HG03565 (cell line): ENCODE measurements around the gene SHC3.

Source experiments
- ATAC-seq: cut with Tn5 transposase; IDR thresholded peaks from one replicate; pipeline ENCODE4 v1.9.1; 2021; ENCODE audit warnings: mild to moderate bottlenecking, moderate library complexity; ENCODE audit not compliant: unreplicated experiment

SHC3 gene

DNA sequence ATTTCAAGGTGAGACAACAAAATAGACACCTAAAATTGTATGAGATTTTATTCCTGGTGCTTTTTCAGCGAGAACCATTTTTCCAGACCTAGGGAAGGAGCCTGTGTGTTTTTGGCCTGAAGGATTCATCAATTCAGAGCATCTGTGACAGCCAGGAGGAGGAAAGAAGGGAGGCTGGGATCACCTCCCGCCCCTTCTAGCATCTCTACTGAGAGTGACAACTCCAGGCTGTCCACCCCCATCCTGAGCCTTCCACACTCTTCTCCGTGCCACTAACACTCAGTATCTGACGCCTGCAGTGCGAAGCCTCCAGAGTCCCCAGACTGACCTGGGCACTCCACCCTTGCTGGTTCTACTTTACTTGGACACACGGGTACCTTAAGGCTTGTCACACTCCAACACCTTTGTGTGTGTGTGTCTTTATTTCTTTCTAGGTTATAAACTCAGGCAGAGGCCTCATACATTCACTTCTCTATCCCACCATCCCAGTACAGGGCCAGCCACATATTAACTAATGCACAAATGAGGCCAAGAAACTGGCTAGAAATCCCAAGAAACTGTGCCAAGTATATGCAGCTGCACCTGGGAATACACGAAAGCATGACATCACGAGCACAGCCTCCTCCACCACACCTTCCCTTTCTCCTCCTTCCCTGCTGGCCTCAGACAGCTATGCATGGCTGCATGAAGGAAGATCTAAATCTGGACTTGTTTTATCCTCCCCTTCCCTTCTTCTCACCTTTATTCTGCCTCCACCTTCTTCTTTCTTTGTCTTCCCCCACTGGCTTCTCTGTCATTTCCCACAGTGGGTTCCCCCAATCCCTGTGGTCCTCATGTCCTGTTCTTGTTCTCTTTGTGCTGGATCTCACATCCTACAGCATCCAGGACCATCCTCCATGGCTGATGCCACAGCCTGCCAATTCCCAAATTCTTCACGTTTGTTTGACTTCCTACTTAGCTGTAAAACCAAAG lies 171.3 kb downstream of the SHC3 start:
- ATAC-seq = no peak

DNA sequence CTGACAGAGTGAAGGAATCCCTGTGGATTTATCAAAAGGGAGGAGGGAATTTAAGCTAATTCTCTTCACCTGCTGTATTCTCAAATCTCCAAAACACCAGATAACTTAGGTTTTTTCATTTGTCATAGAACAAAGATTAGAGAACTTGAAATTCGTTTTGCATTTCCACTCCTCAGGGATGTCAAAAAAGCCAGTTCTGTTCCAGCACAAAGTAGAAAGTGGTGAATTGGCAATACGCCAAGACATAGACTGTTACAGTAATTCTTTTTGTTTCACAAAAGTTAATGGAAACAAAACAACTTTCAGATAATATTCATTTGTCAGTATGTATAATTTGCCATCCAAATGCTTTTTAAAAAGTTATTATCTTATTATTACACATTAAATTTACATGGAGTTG lies 172.4 kb downstream of the SHC3 start:
- no peak for ATAC-seq

DNA sequence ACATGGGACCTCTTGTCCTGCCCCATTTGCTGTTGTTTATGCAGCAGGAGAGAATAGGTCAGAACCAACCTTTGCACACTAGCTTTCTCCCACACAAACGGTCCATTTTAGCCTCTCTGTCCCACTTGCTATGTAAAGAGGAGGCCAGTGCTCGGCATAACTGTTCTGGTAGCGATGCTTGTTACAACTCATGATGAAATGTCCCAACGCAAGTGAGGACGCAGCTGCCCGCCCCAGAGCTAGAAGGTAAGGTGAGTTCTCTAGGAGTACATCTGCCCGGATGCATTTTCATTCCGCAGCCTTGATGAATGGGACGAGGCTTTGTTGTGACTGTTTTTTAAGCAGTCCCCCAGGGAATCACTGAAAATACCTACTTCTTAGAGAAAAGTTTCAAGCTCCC lies 173.3 kb downstream of the SHC3 start:
- no peak for ATAC-seq

- no peak for ATAC-seq
Observed at GRCh38 chr9:89002987-89003386, 175.6 kb downstream of the SHC3 start.

- no peak for ATAC-seq
Observed at GRCh38 chr9:89001917-89002540, 176.6 kb downstream of the SHC3 start.

DNA sequence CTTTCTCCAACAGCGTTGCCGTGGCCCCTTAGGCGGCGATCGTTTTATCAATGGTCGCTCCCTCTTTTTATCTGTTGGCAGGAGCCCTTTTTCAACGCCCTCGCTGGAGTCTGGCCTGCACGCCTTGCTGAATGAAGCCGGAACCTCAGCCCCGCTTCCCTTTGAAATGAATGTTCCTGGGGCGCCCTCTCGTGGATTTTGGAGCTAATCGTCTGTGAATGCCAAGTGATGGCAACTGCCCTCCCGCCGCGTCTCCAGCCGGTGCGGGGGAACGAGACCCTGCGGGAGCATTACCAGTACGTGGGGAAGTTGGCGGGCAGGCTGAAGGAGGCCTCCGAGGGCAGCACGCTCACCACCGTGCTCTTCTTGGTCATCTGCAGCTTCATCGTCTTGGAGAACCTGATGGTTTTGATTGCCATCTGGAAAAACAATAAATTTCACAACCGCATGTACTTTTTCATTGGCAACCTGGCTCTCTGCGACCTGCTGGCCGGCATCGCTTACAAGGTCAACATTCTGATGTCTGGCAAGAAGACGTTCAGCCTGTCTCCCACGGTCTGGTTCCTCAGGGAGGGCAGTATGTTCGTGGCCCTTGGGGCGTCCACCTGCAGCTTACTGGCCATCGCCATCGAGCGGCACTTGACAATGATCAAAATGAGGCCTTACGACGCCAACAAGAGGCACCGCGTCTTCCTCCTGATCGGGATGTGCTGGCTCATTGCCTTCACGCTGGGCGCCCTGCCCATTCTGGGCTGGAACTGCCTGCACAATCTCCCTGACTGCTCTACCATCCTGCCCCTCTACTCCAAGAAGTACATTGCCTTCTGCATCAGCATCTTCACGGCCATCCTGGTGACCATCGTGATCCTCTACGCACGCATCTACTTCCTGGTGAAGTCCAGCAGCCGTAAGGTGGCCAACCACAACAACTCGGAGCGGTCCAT lies 177.4 kb downstream of the SHC3 start:
- no peak for ATAC-seq

GRCh38 chr9:89000371-89000781 lies 178.2 kb downstream of the SHC3 start:
- ATAC-seq = no peak

DNA sequence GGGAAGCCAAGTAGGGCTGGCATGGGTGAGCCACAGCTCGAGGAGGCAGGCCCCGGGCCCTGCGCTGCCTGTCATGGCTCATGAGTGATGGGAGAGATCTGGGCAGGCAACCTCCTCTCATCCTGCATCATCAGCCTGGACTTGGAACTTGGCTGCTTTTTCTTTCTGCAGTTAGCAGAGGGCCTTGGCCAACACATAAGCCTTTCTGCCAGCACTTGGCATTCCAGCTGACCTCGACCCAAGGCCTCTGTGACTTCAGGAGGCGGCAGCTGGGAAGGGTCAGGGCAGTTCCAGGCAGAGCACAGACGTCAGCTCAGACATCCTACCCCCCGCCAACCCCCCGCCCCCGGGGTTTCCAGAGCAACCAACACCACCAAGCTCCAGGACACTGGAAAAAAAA lies 179.7 kb downstream of the SHC3 start:
- ATAC-seq = no peak

DNA sequence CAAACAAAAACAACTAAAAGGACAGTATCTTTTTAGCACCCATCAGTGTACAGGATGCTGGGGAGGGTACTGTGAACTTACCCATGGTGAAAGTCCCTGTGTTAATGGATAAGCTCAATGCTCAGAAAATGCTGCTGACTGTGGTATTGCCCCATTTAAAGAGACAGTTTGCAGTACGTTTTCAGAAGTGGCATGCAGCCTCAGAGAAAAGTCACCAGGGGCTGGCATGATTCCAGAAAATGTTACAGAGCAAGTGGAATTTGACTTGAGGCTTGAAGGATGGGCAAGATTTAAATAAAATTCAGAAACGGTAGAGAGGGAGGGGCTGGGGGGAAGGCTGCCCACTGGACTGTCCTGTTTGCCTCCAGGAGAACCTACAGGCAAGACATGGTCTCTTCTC lies 180.1 kb downstream of the SHC3 start:
- no peak for ATAC-seq

GRCh38 chr9:88997646-88998045 lies 181.0 kb downstream of the SHC3 start:
- no peak for ATAC-seq

GRCh38 chr9:88996921-88997235 lies 181.7 kb downstream of the SHC3 start:
- ATAC-seq = no peak

- no peak for ATAC-seq
Observed at GRCh38 chr9:88996046-88996920, 182.3 kb downstream of the SHC3 start.

GRCh38 chr9:88995627-88996026 lies 183.0 kb downstream of the SHC3 start:
- no peak for ATAC-seq

DNA sequence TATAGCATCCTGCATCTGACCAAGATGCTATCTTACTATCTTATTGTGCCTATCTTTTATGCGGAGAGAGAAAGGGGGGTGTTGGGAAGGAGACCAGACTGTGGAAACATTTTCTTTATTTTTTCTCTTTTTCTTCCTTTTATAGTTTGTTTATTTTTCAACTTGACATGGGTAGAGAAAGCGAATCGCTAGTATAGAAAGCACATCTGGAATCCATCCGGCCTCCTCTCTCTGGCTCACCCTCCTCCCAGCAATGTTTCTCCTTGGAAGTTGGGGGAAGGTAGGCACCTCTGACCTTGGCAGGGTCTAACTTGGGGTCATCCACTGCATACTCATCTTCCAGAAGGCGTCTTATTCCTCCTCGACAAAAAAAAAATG lies 183.4 kb downstream of the SHC3 start:
- ATAC-seq = no peak

DNA sequence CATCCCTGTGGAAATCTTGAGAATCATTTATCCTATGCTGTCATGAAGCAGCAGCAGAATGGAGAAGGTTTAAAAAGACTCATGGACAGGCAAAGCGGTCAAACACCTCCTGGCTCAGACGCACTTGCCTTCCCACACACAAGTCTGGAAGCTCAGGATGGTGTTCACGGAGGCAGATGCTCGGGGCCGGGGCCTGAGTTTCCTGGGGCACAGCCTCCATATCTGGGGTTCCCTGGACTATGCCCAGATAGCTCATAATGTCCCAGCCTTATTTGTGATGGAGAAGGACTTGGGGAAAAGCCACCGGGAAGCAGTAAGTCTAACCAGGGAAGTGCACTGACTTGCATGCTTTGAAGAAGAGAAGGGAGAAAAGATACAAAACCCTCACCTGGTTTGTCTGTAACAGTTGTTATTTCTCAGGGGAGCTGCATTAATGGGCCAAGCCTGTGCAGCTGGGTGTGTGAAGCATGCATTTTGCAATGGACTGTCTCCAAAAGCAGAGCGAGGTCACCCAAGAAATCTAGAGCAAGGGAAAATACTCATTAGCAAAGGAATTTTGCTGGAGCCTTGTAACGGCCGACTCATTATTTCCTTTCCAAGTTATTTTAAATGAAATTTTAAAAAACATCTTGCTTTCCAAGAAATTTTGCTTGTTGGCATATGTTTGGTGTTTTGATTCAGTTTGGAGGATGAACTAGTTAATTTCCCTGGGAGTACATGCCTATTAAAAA lies 184.0 kb downstream of the SHC3 start:
- no peak for ATAC-seq

DNA sequence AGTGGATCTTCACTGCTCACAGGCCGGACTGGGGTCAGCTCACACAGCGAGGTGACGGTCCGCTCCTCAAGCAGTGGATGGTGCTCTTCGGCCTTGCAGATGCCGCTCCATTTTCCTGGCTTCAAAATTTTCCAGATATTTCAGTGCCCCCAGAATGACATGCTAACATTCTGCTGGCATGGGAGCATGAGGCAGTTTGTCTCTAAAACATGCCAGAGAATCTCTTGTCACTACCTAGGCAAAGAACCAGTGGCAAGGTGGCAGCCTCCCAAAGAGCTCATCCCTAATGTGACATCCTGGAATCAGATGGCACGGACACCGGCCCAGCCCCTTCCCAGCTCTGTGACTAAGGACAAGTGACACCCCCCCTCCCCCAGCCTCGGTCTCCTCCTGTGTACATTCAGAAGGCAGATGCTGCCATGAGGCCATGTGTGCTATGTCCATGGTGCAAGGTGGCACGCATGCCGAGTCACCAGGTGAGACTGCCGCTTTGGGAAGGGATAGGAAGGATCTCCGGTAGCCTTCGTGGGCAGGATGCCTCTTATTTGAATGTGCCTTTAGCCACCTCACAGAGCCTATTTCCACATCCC lies 184.7 kb downstream of the SHC3 start:
- ATAC-seq = no peak

GRCh38 chr9:88993327-88993726 lies 185.3 kb downstream of the SHC3 start:
- ATAC-seq = no peak

GRCh38 chr9:88992556-88992955 lies 186.1 kb downstream of the SHC3 start:
- ATAC-seq = no peak
